ENCODE results near the gene OR52E6.

Gene OR52E6

DNA sequence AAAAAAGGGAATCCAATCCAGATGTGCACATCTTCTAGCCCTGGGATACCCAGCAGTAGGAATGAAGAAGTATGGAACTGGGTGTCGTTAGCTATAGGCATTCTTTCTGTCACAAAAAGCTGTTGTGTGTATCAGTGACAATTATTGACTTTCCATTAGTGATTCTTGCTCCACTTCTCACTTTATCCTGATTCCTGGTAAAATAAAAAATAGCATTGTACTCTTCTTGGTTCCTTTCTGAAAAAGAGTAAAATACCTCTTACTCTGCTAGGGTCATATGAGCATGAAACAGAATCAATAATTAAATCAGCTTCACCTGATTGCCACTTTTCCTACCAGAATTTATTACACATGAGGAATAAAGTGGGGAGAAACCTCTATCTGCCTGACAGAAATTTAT, at the start of gene OR52E6:
OR52E6 (minus strand) TSS at position 101 of the 400 bp plus-strand sequence; CDS start at position 101, 0 bp downstream.
- no peak for DNase-seq

DNA sequence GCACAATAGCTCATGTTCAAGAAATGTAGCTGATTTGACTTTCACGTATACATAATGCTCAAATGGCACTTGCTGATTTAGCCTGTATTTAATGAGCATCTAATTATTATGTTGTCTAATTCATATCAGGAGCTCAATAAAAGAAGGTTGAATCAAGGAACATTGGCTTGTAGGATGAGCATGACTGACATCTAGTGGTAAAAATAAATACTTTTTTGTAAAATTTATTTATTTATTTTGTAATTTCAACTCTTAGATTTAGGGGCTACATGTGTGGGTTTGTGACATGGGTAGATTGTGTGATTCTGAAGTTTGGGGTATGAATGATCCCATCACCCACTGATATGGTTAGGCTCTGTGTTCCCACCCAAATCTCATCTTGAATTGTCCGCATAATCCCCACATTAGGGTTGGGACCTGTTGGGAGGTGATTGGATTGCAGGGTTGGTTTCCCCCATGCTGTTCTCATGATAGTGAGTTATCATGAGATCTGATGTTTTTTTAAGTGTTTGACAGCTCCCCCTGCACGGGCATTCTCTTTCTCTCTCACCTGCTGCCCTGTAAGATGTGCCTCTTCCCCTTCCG, 49.6 kb upstream of the OR52E6 start:
- no peak for DNase-seq

DNA sequence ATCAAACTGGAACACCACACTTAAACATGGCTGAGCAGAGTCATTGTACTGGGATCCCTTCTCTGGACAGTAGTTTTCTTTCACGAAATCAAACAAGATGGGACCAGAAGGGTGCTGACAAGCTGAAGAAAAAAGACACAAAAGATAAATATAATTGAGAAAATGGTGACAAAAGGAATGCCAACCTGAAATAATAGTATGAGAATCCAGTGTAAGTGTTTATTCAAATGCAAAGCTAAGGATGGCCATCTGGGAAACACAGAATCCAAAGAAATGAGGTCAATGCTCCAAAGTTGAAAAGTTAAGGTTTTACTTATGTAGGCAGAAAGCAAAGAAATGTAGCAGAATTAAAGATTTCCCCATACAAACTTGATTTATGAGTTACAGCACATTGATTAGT, 46.0 kb upstream of the OR52E6 start:
- DNase-seq = no peak

GRCh38 chr11:5887172-5887571, 45.5 kb upstream of the OR52E6 start:
- DNase-seq = no peak

DNA sequence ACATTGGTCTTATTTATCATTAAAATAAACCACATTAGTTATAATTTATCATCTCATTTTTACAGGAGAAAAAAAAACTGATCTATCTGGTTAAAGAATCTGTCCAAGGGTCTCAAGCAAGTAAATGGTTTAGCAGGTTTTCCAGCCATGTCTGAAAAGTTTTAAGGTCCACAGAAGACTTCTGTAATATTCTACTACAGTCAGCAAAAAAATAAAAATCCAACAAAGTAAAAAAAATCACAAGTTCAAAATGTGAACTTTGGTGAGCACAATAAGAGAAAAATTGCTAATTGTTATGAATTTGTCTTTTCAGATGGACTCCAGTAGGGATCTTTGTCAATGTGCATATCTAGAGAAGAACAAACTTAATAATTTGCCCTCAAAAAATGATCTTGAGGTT, 40.1 kb upstream of the OR52E6 start:
- DNase-seq = no peak

GRCh38 chr11:5880329-5880728, 38.6 kb upstream of the OR52E6 start, which contains the start of gene OR52E4:
TSS of gene OR52E4 (plus strand) at chr11:5880629. CDS start at chr11:5884293, 3,664 bp downstream.
- DNase-seq = no peak

DNA sequence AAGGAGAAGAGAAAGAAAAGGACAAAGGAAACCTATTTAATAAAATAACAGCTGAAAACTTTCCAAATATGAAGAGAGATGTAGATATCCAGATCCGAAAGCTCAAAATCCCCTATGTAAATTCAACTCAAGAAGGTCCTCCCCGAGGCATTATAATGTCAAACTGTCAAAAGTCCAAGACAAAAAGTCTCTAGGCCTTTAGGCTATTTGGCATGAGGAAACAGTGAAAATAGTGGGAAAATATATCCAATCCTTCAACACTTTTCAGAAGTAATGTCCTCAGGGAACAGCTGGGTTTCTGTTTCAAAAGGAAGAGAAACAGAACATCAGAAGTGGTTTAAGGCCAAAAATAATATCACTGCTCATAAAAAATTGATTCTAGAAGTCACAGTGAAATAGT, 36.9 kb upstream of the OR52E6 start:
- no peak for DNase-seq

- no peak for DNase-seq
Measured at GRCh38 chr11:5865826-5866225, 24.1 kb upstream of the OR52E6 start.

DNA sequence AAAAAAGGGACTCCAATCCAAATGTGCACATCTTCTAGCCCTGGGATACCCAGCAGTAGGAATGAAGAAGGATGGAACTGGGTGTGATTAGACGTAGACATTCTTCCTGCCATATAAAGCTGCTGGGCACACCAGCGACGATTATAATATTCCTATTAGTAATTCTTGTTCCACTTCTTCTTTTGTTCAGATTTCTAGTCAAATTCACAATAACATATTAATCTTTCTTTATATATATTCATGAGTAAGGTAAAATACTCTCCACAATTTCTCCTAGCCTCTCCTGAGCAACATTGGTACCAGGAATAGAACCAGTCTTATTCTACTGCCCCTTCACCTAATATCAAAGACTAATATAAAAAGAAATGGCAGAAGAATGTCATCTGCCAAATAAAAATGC, 15.9 kb upstream of the OR52E6 start, which contains the start of gene OR52E8:
OR52E8 (minus strand) TSS at position 101 of the 400 bp plus-strand sequence; CDS start at position 101, 0 bp downstream.
- DNase-seq = no peak

DNA sequence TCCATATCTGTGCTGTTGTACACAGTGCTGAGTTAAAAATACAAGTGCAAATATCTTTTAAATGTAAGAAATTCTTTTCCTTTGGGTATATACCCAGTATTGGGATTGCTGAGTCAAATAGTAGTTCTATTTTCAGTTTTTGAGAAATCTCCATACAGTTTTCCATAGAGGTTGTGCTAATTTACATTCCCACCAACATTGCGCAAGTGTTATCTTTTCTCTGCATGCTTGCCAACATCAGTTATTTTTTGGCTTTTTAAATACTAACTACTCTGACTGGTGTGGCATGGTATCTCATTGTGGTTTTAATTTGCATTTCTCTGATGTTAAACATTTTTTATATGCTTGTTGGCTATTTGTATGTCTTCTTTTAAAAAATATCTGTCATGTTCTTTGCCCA, 9.3 kb upstream of the OR52E6 start:
- no peak for DNase-seq

GRCh38 chr11:5847711-5848110, 6.0 kb upstream of the OR52E6 start:
- no peak for DNase-seq

DNA sequence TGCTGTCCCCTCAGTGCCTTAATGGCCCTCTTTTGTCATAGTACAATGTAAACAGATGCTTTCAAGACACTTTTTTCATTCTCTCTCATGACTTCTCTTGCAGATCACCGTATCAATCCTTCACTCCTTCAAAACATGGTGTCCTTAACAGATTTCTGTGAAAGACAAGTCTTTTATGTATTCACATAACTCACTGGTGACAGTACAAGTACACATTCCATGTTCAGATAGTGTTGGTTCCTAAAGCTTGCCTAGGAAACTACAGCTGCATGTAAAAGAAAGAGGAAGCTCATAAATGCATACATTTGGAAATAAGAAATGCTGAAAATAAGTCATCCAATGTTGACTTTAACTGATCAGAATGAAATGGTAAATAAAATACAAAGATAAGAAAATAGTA, 5.0 kb upstream of the OR52E6 start:
- no peak for DNase-seq

DNA sequence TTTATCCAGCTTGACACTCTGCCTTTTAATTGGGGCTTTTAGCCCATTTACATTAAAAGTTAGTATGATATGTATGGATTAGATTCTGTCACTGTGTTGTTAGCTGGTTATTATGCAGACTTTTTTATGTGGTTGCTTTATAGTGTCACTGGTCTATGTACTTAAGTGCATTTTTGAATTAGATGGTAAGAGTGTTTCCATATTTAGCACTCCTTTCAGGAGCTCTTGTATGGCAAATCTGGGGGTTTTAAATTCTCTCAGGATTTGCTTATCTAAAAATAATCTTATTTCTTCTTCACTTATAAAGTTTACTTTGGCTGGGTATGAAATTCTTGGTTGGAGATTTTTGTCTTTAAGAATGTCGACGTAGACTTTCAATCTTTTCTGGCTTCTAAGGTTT, 4.0 kb downstream of the OR52E6 start:
- DNase-seq = no peak

DNA sequence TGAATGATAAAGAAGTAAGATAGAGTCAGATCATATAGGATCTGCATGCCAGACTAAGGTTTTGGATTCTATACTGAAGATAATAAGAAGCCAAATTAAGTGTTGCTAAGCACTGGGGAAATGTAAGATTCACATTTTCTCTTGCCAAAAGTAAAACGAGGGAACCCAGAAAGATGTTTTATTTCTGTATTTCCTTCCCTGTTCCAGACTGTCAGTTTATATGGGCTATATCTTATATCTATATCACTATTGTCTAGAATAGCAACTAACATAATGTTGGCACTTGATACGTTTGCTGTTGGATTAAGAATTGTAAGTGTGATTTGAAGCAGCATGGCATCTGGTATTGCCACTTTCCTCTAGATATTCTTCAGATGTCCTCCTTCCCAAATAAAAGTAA, 8.3 kb downstream of the OR52E6 start:
- DNase-seq = no peak

GRCh38 chr11:5831196-5831829, 10.4 kb downstream of the OR52E6 start:
- no peak for DNase-seq

DNA sequence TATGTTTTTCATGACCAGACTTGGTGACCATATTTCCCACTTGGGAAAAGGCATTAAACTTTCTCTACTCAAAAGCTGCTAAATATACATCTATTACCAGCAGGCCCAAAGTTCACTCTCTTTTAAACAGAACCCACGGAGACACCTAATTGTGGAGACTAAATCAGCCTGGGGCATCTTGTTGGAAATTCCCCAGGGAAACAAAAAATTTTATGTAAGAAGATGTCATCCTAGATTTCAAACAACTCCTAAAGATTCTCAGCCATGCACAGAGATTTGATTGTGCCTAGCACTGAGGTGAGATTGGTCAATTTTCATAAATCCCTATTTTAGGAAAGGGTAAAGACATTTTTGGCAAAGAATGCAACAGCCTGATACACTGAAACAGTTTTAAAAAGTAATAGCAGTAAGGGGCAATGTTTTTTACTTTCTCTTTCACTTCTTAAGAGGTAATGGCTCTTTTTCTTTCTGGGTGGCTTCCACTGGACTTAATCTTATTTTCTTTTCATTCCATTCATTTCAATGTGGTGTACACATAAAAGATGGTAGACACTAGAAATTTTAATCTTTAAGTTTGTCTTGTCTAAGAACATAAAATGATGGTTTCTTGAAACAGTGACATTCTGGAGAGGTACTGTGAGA, 23.3 kb downstream of the OR52E6 start:
- no peak for DNase-seq

DNA sequence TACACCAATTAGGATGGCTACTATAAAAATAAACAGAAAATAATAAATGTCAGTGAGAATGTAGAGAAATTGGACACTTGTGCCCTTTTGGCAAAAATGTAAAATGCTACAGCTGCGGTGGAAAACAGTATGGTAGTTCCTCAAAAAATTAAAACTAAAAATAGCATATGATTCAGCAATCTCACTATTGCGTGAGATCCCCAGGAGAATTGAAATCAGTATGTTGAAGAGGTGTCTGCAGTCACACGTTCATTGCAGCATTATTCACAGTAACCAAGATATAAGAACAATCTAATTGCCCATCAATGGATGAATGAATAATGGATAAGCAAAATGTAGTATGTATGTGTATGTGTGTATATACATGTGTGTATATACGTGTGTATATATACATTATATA, 26.2 kb downstream of the OR52E6 start:
- no peak for DNase-seq

- no peak for DNase-seq
Measured at GRCh38 chr11:5809905-5810795, 31.5 kb downstream of the OR52E6 start.

DNA sequence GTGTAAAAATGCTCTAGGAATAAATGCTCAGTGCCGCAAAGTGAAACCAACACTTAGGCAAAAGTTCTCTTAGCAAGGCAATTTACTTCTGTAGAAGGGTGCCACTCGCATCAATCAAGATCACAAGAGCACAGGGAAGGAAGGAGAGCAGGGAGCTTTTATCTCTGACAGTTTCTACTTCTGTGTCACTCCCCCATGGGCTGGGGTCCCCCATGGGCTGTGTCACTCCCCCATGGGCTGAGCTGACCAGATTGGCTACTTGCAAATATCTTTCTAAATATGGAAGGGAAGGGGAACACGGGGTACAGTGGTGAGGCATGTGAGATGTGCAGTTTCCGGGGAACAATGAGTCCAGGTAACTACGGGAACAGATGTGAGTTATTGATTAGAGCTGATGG, 32.6 kb downstream of the OR52E6 start:
- no peak for DNase-seq

GRCh38 chr11:5808500-5809121, 33.1 kb downstream of the OR52E6 start, which contains the start of gene OR52N2:
TSS of gene OR52N2 (plus strand) at chr11:5808924. CDS start at chr11:5820336, 11,412 bp downstream.
- no peak for DNase-seq

DNA sequence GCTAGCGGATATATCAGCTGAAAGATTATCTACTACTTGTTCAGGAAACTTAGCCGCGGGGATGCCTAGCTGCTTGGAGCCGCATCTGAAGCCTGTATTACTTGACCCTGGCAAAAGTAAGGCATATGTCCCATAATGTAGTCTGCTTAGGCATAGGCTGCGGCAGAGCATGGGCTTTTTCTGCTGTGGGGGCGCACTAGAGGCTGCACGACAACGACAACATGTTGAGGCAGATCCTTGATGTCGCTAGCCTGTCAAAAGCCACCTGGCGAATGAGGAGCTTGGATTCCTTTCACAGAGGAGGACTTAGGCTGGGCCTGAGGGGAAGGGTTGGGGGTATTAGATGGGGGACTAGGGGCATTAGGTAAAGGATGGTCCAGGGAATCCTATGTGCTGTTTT, 34.1 kb downstream of the OR52E6 start:
- no peak for DNase-seq

DNA sequence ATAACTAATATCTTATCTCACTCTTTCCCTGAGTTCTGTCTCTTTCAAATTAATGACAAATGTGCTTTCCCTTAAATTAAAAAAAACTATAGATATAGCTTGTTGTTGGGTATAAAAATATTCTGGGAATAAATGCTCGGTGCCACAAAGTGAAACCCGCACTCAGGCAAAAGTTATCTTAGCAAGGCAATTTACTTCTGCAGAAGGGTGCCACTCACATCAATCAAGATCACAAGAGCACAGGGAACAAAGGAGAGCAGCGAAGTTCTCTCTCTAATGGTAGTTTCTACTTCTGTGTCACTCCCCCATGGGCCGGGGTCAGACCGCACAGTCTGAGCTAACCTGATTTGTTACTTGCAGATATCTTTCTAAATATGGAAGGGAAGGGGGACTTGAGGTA, 37.7 kb downstream of the OR52E6 start:
- DNase-seq = no peak

GRCh38 chr11:5796541-5796940, 45.2 kb downstream of the OR52E6 start:
- DNase-seq = no peak
